Measurements from ENCODE around the gene SCYGR4. TPM values are rescaled to one million over a fixed set of nuclear protein-coding genes. Genes with fewer than 3 reads are reported as not detected.
"Not testable (repeated sequence)": the region's sequence is repeated elsewhere in the genome, so short reads cannot be mapped to it uniquely, and the experiment has no call there.

SCYGR4 gene
- total RNA-seq, 2 experiments from 2014 or later = not detected

- H3K36me3 Mint-ChIP-seq = no peaks in the 10 kb centered on the region
- POLR2A ChIA-PET = no interaction called here
These were observed 43.8 kb downstream of the SCYGR4 start for GRCh38 chr2:227661025-227661649.

GRCh38 chr2:227661827-227662226, 44.5 kb downstream of the SCYGR4 start:
- POLR2A ChIA-PET = no interaction called here
- DNase-seq (no peak), ATAC-seq (ENCODE audit: low read depth) (no peak)
- H3K27me3 Mint-ChIP-seq = peaks cover 2% of the 10 kb centered on the region
- no peaks in the 10 kb centered on the region for H3K9me3 Mint-ChIP-seq
- no peak overlapping the region for H3K4me3 Mint-ChIP-seq
- no peak overlapping the region for H3K27ac Mint-ChIP-seq
- no peaks in the 10 kb centered on the region for H3K4me1 Mint-ChIP-seq
- H3K36me3 Mint-ChIP-seq = no peaks in the 10 kb centered on the region

More at GRCh38 chr2:227661025-227661649, 43.8 kb downstream of the SCYGR4 start:
- no peak overlapping the region for H3K27ac Mint-ChIP-seq
- peaks cover 2% of the 10 kb centered on the region for H3K27me3 Mint-ChIP-seq
- H3K9me3 Mint-ChIP-seq = no peaks in the 10 kb centered on the region
- ATAC-seq (ENCODE audit: low read depth) (no peak), DNase-seq (no peak)
- no peaks in the 10 kb centered on the region for H3K4me1 Mint-ChIP-seq
- H3K4me3 Mint-ChIP-seq = no peak overlapping the region

- ATAC-seq (ENCODE audit: low read depth) (no peak), DNase-seq (no peak)
- no peaks in the 10 kb centered on the region for H3K4me1 Mint-ChIP-seq
- H3K27me3 Mint-ChIP-seq = no peaks in the 10 kb centered on the region
- H3K4me3 Mint-ChIP-seq = no peak overlapping the region
- no peak overlapping the region for H3K27ac Mint-ChIP-seq
- no peaks in the 10 kb centered on the region for H3K9me3 Mint-ChIP-seq
- H3K36me3 Mint-ChIP-seq = no peaks in the 10 kb centered on the region
- POLR2A ChIA-PET = no interaction called here
These were observed 48.1 kb downstream of the SCYGR4 start for GRCh38 chr2:227665189-227665940.

GRCh38 chr2:227666631-227667170, 49.4 kb downstream of the SCYGR4 start, which contains the start of gene SCYGR5:
SCYGR5 (plus strand) TSS chr2:227666804; CDS start chr2:227666804, 0 bp downstream.
- H3K27ac Mint-ChIP-seq; ATAC-seq (ENCODE audit: low read depth); H3K4me3 Mint-ChIP-seq; H3K36me3 Mint-ChIP-seq; H3K27me3 Mint-ChIP-seq; H3K4me1 Mint-ChIP-seq; H3K9me3 Mint-ChIP-seq; POLR2A ChIA-PET; DNase-seq: not testable (repeated sequence)

Other genes starting within 250 kb of the SCYGR4 start
- gene TM4SF20, start 238.2 kb upstream of the SCYGR4 start, total RNA-seq = not detected
- not detected for gene SCYGR1, start 229.5 kb upstream of the SCYGR4 start, total RNA-seq
- 10 to 100 TPM; 57.9 to 59.2 TPM for gene AGFG1, start 145.3 kb upstream of the SCYGR4 start, total RNA-seq
- gene SCYGR2, start 18.6 kb upstream of the SCYGR4 start, total RNA-seq = not detected
- not detected for gene SCYGR3, start 2.7 kb upstream of the SCYGR4 start, total RNA-seq
- not detected for gene SCYGR5, start 49.3 kb downstream of the SCYGR4 start, total RNA-seq
- gene SLC19A3, start 100.5 kb downstream of the SCYGR4 start, total RNA-seq = not detected
- gene SCYGR6, start 107.3 kb downstream of the SCYGR4 start, total RNA-seq = not detected
- not detected for gene SCYGR7, start 110.8 kb downstream of the SCYGR4 start, total RNA-seq
- gene SCYGR8, start 128.4 kb downstream of the SCYGR4 start, total RNA-seq = not detected
- gene CCL20, start 196.3 kb downstream of the SCYGR4 start, total RNA-seq = not detected

All from activated naive CD8-positive, alpha-beta T cell treated with anti-CD3 and anti-CD28 coated beads, Interleukin-2, amount 10 ng/mL, durations not matched to agents 7 days and 5 days (primary cell).